Uterus (tissue), 4 donors: Measurements from ENCODE around the gene NTN5. TPM values are rescaled to one million over a fixed set of nuclear protein-coding genes. Genes with fewer than 3 reads are reported as not detected.
"Not testable (repeated sequence)": the region's sequence is repeated elsewhere in the genome, so short reads cannot be mapped to it uniquely, and the experiment has no call there.

Experiments
- DNase-seq, 2 donors: peaks; one replicate each; pipeline ENCODE4 v3.0.0-alpha.2; 2019 to 2020
- H3K27ac ChIP-seq, 2 donors: fragments of 200-600 bp; sonication (generic); 1 replicate in 1 of 2; 2 replicates in 1 of 2; pipeline ENCODE4 v1.5.1; 2016 to 2018
- H3K27me3 ChIP-seq, 2 donors: fragments of 200-600 bp; sonication (generic); one replicate each; pipeline ENCODE4 v1.5.1; 2018 to 2019; ENCODE audit warnings: control low read depth in 1 of 2
- H3K36me3 ChIP-seq, 2 donors: fragments of 200-600 bp; sonication (generic); one replicate each; pipeline ENCODE4 v1.5.1; 2019; ENCODE audit warnings: control low read depth in 1 of 2
- H3K4me1 ChIP-seq, 2 donors: fragments of 200-600 bp; sonication (generic); one replicate each; pipeline ENCODE4 v1.5.1; 2018 to 2019; ENCODE audit warnings: control low read depth in 1 of 2
- H3K4me3 ChIP-seq, 2 donors: fragments of 200-600 bp; sonication (generic); 1 replicate in 1 of 2; 2 replicates in 1 of 2; pipeline ENCODE4 v1.5.1; 2018 to 2019; ENCODE audit warnings: mild to moderate bottlenecking in 1 of 2
- H3K9me3 ChIP-seq, 2 donors: fragments of 200-600 bp; sonication (generic); one replicate each; pipeline ENCODE4 v1.5.1; 2019; ENCODE audit warnings: control low read depth in 1 of 2
- POLR2A ChIP-seq, 2 donors: fragments of 450-650 bp; IDR thresholded peaks; one replicate each; pipeline ENCODE4 v1.6.1; 2016; ENCODE audit warnings: antibody characterized with exemption in 2 of 2, mild to moderate bottlenecking in 1 of 2, moderate library complexity in 1 of 2
- intact Hi-C: fragments of 100-400 bp; cut with DNase I; formaldehyde crosslinking; loops from one replicate; pipeline ENCODE4 v1.15.1; 2023; ENCODE audit warnings: low total_unique reads
- total RNA-seq, 4 donors: library from RNA; depleted of rRNA in 3 of 4; stranded (reverse); fragments of >200 nt in 3 of 4; gene quantifications; one replicate each; pipeline versions ENCODE4 v1.1.0 to v1.2.4, GENCODE V29; 2014 to 2023
- TF ChIP-seq, protein P1 (sequence below), 4 experiments: fragments of 200-600 bp in 2 of 4; fragments of 450-650 bp in 2 of 4; sonication (generic) in 2 of 4; IDR thresholded peaks; one replicate each; pipeline ENCODE4 v1.5.1; 2016 to 2019; ENCODE audit warnings: antibody characterized with exemption in 4 of 4, mild to moderate bottlenecking in 2 of 4, moderate library complexity in 1 of 4
- donor health status: DM: yes; HTN: yes; CAD: no.

NTN5 gene
- total RNA-seq, 4 donors from 2014 or later, result 1.1 to 4.1 TPM; not detected in 2

DNA sequence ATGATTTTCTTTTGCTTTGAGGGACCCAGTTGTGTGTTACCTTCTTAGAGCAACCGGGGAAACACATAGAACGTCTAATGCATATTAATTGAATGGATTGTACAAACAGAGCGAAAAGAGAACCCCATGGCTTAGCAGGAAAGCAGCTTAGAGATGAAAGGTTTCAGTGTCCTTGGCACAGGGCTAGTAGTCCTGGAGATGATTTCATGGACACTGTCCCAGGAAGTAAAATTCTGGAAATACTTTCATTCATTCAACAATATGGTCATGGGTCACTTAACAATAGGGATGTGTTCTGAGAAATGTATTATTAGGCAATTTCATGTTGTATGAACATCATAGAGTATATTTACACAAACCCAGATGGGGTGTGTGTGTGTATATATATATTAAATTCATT lies 13.3 kb upstream of the NTN5 start:
- Histone ChIP-seq H3K27me3 (no peaks in the 10 kb centered on the region), H3K4me3 (no peak overlapping the region), H3K36me3 (no peaks in the 10 kb centered on the region), H3K9me3 (no peaks in the 10 kb centered on the region), H3K4me1 (no peaks in the 10 kb centered on the region), H3K27ac (no peak overlapping the region)
- no peak for TF ChIP-seq POLR2A (IDR thresholded peaks at IDR 0.05)
- TF ChIP-seq, protein P1, sequence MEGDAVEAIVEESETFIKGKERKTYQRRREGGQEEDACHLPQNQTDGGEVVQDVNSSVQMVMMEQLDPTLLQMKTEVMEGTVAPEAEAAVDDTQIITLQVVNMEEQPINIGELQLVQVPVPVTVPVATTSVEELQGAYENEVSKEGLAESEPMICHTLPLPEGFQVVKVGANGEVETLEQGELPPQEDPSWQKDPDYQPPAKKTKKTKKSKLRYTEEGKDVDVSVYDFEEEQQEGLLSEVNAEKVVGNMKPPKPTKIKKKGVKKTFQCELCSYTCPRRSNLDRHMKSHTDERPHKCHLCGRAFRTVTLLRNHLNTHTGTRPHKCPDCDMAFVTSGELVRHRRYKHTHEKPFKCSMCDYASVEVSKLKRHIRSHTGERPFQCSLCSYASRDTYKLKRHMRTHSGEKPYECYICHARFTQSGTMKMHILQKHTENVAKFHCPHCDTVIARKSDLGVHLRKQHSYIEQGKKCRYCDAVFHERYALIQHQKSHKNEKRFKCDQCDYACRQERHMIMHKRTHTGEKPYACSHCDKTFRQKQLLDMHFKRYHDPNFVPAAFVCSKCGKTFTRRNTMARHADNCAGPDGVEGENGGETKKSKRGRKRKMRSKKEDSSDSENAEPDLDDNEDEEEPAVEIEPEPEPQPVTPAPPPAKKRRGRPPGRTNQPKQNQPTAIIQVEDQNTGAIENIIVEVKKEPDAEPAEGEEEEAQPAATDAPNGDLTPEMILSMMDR (IDR thresholded peaks at IDR 0.05), result no peak
- DNase-seq, result no peak
- intact Hi-C loops, result no loop called here

DNA sequence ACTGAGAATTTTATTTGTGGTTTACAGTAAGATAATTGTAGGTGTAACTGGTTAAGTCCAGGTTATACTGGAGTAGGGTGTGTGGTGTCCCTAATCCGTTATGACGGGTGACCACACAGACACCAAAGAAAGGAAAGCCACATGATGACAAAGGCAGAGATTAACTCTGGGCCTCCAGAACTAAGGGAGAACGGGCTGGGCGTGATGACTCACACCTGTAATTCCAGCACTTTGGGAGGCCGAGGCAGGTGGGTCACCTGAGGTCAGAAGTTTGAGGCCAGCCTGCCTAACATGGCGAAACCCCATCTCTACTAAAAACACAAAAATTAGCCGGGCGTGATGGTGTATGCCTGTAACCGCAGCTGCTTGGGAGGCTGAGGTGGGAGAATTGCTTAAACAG lies 12.8 kb upstream of the NTN5 start:
- TF ChIP-seq POLR2A (IDR thresholded peaks at IDR 0.05), result no peak
- TF ChIP-seq, protein P1 (IDR thresholded peaks at IDR 0.05), result no peak
- intact Hi-C loops, result no loop called here
- no peak for DNase-seq
- Histone ChIP-seq H3K27ac (no peak overlapping the region), H3K36me3 (no peaks in the 10 kb centered on the region), H3K27me3 (no peaks in the 10 kb centered on the region), H3K9me3 (no peaks in the 10 kb centered on the region), H3K4me1 (no peaks in the 10 kb centered on the region), H3K4me3 (no peak overlapping the region)

DNA sequence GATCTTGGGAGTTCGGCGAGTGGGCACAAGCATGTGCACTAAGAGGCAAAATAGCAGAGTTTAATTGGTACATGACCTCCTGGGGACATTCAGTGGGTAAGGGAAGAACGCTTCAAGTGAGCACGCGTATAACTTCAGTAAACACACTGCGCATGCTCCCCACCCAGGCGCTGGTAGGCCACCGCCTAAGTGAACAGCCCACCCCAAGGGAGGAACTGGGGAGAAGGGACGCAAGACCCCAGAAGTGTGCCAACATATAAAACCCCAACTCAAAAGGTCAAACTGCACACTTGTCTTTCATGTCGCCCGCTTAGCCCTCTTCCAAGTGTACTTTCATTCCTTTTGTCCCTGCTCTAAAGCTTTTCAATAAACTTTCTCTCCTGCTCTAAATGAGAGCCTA lies 10.5 kb upstream of the NTN5 start:
- no peak overlapping the region for H3K4me3 ChIP-seq
- H3K27me3 ChIP-seq, result no peaks in the 10 kb centered on the region
- H3K4me1 ChIP-seq, result no peaks in the 10 kb centered on the region
- H3K9me3 ChIP-seq, result no peaks in the 10 kb centered on the region
- no peaks in the 10 kb centered on the region for H3K36me3 ChIP-seq
- intact Hi-C loops, result no loop called here
- no peak overlapping the region for H3K27ac ChIP-seq
- DNase-seq, result peak; percentile 46 to 57
- TF ChIP-seq, protein P1 (IDR thresholded peaks at IDR 0.05), result no peak
- TF ChIP-seq POLR2A (IDR thresholded peaks at IDR 0.05), result no peak

DNA sequence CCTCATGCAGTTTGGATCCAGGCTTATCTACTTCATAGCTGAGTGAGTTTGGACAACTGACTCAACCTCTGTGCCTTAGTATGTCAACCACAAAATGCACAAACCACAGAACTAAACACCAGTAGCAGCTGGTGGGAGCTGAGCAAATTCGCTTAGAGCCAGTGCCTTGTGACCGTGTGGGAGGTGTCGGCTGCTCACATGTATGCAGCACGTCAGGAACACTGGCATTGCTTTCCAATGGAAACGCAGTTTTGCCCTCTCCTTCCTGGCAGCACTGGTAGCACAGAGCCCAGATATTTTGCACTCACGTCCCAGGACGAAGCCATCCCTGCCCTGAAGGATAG lies 8.3 kb upstream of the NTN5 start:
- Histone ChIP-seq H3K36me3 (no peaks in the 10 kb centered on the region), H3K9me3 (no peaks in the 10 kb centered on the region), H3K27ac (no peak overlapping the region), H3K4me1 (no peaks in the 10 kb centered on the region), H3K4me3 (no peak overlapping the region), H3K27me3 (no peaks in the 10 kb centered on the region)
- intact Hi-C loops, result no loop called here
- TF ChIP-seq, protein P1 (IDR thresholded peaks at IDR 0.05), result no peak
- TF ChIP-seq POLR2A (IDR thresholded peaks at IDR 0.05), result no peak
- DNase-seq, result no peak

DNA sequence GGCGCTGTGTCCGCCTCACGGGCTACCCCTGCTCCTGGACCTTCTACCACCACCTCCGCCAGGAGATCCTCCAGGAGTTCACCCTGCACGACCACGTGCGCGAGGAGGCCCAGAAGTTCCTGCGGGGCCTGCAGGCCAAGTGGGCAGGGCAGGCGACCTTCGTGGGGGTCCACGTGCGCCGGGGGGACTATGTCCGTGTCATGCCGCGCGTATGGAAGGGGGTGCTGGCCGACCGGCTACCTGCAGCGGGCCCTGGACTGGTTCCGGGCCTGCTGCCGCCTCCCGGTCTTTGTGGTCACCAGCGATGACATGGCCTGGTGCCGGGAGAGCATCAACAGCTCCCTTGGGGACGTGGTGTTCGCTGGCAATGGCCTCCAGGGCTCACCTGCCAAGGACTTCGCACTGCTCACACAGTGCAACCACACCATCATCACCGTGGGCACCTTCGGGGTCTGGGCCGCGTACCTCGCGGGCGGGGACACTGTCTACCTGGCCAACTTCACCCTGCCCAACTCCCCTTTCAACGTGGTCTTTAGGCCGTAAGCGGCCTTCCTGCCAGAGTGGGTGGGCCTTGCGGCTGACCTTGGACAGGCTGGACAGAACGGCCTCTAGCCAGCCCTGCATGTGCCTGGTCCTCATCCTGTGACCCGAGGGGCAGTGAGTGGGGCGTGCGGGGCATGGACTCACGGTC lies 7.8 kb upstream of the NTN5 start:
- intact Hi-C loops, result no loop called here
- DNase-seq, result no peak
- Histone ChIP-seq H3K27ac (no peak overlapping the region), H3K4me3 (no peak overlapping the region), H3K9me3 (no peaks in the 10 kb centered on the region), H3K27me3 (no peaks in the 10 kb centered on the region), H3K4me1 (no peaks in the 10 kb centered on the region), H3K36me3 (no peaks in the 10 kb centered on the region)
- no peak for TF ChIP-seq POLR2A (IDR thresholded peaks at IDR 0.05)
- TF ChIP-seq, protein P1 (IDR thresholded peaks at IDR 0.05), result no peak

DNA sequence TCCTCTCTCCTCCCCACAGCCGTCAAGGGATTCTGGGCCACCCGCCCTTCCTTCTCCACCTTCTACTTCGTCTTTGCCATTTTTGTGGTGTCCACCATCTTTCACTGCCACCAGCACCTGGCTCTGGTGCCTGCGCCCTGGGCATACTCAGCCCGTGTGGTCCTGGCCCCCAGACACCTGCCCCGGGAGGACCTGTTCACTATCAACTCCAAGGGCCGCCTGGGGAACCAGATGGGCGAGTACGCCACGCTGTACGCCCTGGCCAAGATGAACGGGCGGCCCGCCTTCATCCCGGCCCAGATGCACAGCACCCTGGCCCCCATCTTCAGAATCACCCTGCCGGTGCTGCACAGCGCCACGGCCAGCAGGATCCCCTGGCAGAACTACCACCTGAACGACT lies 7.2 kb upstream of the NTN5 start:
- DNase-seq, H3K27me3 ChIP-seq, H3K9me3 ChIP-seq, H3K4me3 ChIP-seq, intact Hi-C loops, H3K27ac ChIP-seq, H3K36me3 ChIP-seq, H3K4me1 ChIP-seq: not testable (repeated sequence)
